Lower leg skin (tissue), 3 donors: ENCODE results near the gene ATP5F1D.

ENCODE experiments used
- POLR2A ChIP-seq, 2 donors: fragments of 450-650 bp; IDR thresholded peaks; one replicate each; pipeline ENCODE4 v1.6.1; 2016 to 2017; ENCODE audit warnings: antibody characterized with exemption in 2 of 2, mild to moderate bottlenecking in 1 of 2, moderate library complexity in 1 of 2
- TF ChIP-seq, protein P1 (sequence below), 3 donors: fragments of 450-650 bp; IDR thresholded peaks; one replicate each; pipeline ENCODE4 v1.5.1; 2016; ENCODE audit warnings: antibody characterized with exemption in 3 of 3, mild to moderate bottlenecking in 3 of 3, moderate library complexity in 2 of 3

DNA sequence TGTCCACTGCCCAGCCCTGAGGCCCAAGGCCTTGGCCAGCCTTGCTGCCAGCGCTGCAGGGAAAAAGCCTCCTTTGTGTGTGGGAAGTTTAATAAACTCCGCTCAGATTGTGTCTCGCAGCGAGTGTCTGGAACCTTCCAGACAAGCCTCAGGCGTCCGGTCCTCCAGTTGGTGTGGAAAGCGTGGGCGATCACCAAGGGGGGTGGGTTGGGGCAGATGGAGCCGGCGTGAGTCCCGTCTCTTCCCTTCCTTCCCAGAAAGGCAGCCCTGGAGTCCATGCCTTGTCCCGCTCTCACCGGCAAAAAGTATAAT lies 31.4 kb upstream of the ATP5F1D start:
- TF ChIP-seq POLR2A (IDR thresholded peaks at IDR 0.05), result no peak
- TF ChIP-seq, protein P1, sequence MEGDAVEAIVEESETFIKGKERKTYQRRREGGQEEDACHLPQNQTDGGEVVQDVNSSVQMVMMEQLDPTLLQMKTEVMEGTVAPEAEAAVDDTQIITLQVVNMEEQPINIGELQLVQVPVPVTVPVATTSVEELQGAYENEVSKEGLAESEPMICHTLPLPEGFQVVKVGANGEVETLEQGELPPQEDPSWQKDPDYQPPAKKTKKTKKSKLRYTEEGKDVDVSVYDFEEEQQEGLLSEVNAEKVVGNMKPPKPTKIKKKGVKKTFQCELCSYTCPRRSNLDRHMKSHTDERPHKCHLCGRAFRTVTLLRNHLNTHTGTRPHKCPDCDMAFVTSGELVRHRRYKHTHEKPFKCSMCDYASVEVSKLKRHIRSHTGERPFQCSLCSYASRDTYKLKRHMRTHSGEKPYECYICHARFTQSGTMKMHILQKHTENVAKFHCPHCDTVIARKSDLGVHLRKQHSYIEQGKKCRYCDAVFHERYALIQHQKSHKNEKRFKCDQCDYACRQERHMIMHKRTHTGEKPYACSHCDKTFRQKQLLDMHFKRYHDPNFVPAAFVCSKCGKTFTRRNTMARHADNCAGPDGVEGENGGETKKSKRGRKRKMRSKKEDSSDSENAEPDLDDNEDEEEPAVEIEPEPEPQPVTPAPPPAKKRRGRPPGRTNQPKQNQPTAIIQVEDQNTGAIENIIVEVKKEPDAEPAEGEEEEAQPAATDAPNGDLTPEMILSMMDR (IDR thresholded peaks at IDR 0.05), result no peak
